GM12891 (cell line): ENCODE measurements around the gene CEP41.

Experiments used
- POLR2A ChIP-seq: IDR thresholded peaks from 2 replicates; pipeline ENCODE4 v1.6.1; 2011; ENCODE audit warnings: low read depth, low read length, control low read depth
- POLR2AphosphoS5 ChIP-seq: IDR thresholded peaks from 2 replicates; pipeline ENCODE4 v1.6.1; 2011; ENCODE audit warnings: low read depth, low read length, control low read depth

DNA sequence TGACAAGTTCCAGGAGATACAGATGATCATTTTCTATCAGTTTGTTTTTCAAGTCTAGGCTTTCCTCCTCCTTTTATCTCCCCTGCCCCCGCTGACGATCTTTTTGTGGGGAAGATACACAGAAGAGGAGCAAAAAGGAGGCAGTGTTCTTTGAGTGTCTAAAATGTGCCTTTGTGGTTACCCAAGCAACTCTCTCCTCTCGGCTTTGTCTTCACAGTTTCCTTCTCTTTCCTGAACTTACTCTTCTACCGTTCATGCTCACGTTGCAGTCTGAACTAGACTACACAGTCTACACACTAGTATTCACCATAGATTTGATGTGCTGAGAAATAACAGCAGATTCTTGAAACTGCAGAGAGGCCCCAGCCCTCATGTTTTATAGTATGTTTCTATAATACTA lies 23.6 kb downstream of the CEP41 start:
- TF ChIP-seq POLR2AphosphoS5: no peak
- TF ChIP-seq POLR2A: no peak
